Transverse colon (tissue), 3 donors: ENCODE data around the gene CENPM.

Source experiments
- CTCF ChIP-seq, 5 experiments: fragments of 200-600 bp in 3 of 5; fragments of 450-650 bp in 2 of 5; sonication (generic) in 3 of 5; IDR thresholded peaks; 1 replicate in 2 of 5; 2 replicates in 3 of 5; pipeline ENCODE4 v1.5.1; 2016 to 2017; ENCODE audit warnings: antibody characterized with exemption in 5 of 5, inconsistent platforms in 3 of 5, mild to moderate bottlenecking in 2 of 5, moderate library complexity in 1 of 5
- POLR2A ChIP-seq: fragments of 450-650 bp; IDR thresholded peaks from one replicate; pipeline ENCODE4 v1.6.1; 2016; ENCODE audit warnings: antibody characterized with exemption, mild to moderate bottlenecking, moderate library complexity

GRCh38 chr22:41931701-41932269 is 15.2 kb downstream of the CENPM start:
- TF ChIP-seq CTCF (IDR thresholded peaks at IDR 0.05) (no peak), POLR2A (no peak)
